ENCODE data around the gene APLP1.

The APLP1 gene

GRCh38 chr19:35843676-35844481 lies 24.5 kb upstream of the APLP1 start:
- Histone ChIP-seq H3K4me1 (ENCODE audit: control insufficient read depth, insufficient read depth, low read length) (peaks cover 3% of the 10 kb centered on the region), H3K27ac (ENCODE audit: low read length) (no peak overlapping the region), H3K27me3 (ENCODE audit: control insufficient read depth, insufficient read depth, low read length) (peaks cover 13% of the 10 kb centered on the region), H3K4me3 (ENCODE audit: low read length) (peak overlapping the region; percentile 22; the same call in 1 of the 2 replicates), H3K9me3 (ENCODE audit: control insufficient read depth, insufficient read depth, low read length) (no peaks in the 10 kb centered on the region), H3K36me3 (ENCODE audit: control insufficient read depth, insufficient read depth, low read length) (no peaks in the 10 kb centered on the region; the same call in 1 of the 2 replicates)
- DNase-seq (ENCODE audit: low read depth, low spot score): peak; percentile 87
- no CpG with 5 or more reads among the region's 42 CpGs for WGBS (ENCODE audit: insufficient coverage, insufficient read length)

GRCh38 chr19:35844482-35845214 lies 23.7 kb upstream of the APLP1 start:
- no peaks in the 10 kb centered on the region; the same call in 1 of the 2 replicates for H3K36me3 ChIP-seq (ENCODE audit: control insufficient read depth, insufficient read depth, low read length)
- no peak overlapping the region for H3K27ac ChIP-seq (ENCODE audit: low read length)
- H3K27me3 ChIP-seq (ENCODE audit: control insufficient read depth, insufficient read depth, low read length): peaks cover 13% of the 10 kb centered on the region
- H3K4me1 ChIP-seq (ENCODE audit: control insufficient read depth, insufficient read depth, low read length): peaks cover 3% of the 10 kb centered on the region
- no peaks in the 10 kb centered on the region for H3K9me3 ChIP-seq (ENCODE audit: control insufficient read depth, insufficient read depth, low read length)
- H3K4me3 ChIP-seq (ENCODE audit: low read length): no peak overlapping the region
- DNase-seq (ENCODE audit: low read depth, low spot score): no peak
- no CpG with 5 or more reads among the region's 16 CpGs for WGBS (ENCODE audit: insufficient coverage, insufficient read length)

- peaks cover 13% of the 10 kb centered on the region for H3K27me3 ChIP-seq (ENCODE audit: control insufficient read depth, insufficient read depth, low read length)
- H3K27ac ChIP-seq (ENCODE audit: low read length): no peak overlapping the region
These were observed 22.9 kb upstream of the APLP1 start for GRCh38 chr19:35845215-35846037.

GRCh38 chr19:35846038-35846668 lies 22.2 kb upstream of the APLP1 start:
- peaks cover 3% of the 10 kb centered on the region for H3K4me1 ChIP-seq (ENCODE audit: control insufficient read depth, insufficient read depth, low read length)
- H3K36me3 ChIP-seq (ENCODE audit: control insufficient read depth, insufficient read depth, low read length): no peaks in the 10 kb centered on the region; the same call in 1 of the 2 replicates
- H3K9me3 ChIP-seq (ENCODE audit: control insufficient read depth, insufficient read depth, low read length): no peaks in the 10 kb centered on the region
- no peak for DNase-seq (ENCODE audit: low read depth, low spot score)
- peak overlapping the region; percentile 26; the same call in 1 of the 2 replicates for H3K4me3 ChIP-seq (ENCODE audit: low read length)
- WGBS (ENCODE audit: insufficient coverage, insufficient read length): no CpG with 5 or more reads among the region's 26 CpGs
- peaks cover 13% of the 10 kb centered on the region for H3K27me3 ChIP-seq (ENCODE audit: control insufficient read depth, insufficient read depth, low read length)
- no peak overlapping the region for H3K27ac ChIP-seq (ENCODE audit: low read length)

More at GRCh38 chr19:35845215-35846037, 22.9 kb upstream of the APLP1 start:
- no peaks in the 10 kb centered on the region; the same call in 1 of the 2 replicates for H3K36me3 ChIP-seq (ENCODE audit: control insufficient read depth, insufficient read depth, low read length)
- H3K4me1 ChIP-seq (ENCODE audit: control insufficient read depth, insufficient read depth, low read length): peaks cover 3% of the 10 kb centered on the region
- DNase-seq (ENCODE audit: low read depth, low spot score): no peak
- no peaks in the 10 kb centered on the region for H3K9me3 ChIP-seq (ENCODE audit: control insufficient read depth, insufficient read depth, low read length)
- no CpG with 5 or more reads among the region's 63 CpGs for WGBS (ENCODE audit: insufficient coverage, insufficient read length)
- peak overlapping the region; percentile 26; the same call in 1 of the 2 replicates for H3K4me3 ChIP-seq (ENCODE audit: low read length)

GRCh38 chr19:35847911-35848310 lies 20.5 kb upstream of the APLP1 start:
- Histone ChIP-seq H3K4me1 (ENCODE audit: control insufficient read depth, insufficient read depth, low read length) (peaks cover 3% of the 10 kb centered on the region), H3K36me3 (ENCODE audit: control insufficient read depth, insufficient read depth, low read length) (no peaks in the 10 kb centered on the region; the same call in 1 of the 2 replicates), H3K27me3 (ENCODE audit: control insufficient read depth, insufficient read depth, low read length) (peaks cover 13% of the 10 kb centered on the region), H3K27ac (ENCODE audit: low read length) (no peak overlapping the region), H3K4me3 (ENCODE audit: low read length) (no peak overlapping the region), H3K9me3 (ENCODE audit: control insufficient read depth, insufficient read depth, low read length) (no peaks in the 10 kb centered on the region)
- WGBS (ENCODE audit: insufficient coverage, insufficient read length): no CpG with 5 or more reads among the region's 8 CpGs
- no peak for DNase-seq (ENCODE audit: low read depth, low spot score)

- no peak overlapping the region for H3K4me3 ChIP-seq (ENCODE audit: low read length)
- H3K4me1 ChIP-seq (ENCODE audit: control insufficient read depth, insufficient read depth, low read length): peaks cover 3% of the 10 kb centered on the region
- H3K27me3 ChIP-seq (ENCODE audit: control insufficient read depth, insufficient read depth, low read length): peaks cover 13% of the 10 kb centered on the region
- DNase-seq (ENCODE audit: low read depth, low spot score): no peak
- no peaks in the 10 kb centered on the region; the same call in 1 of the 2 replicates for H3K36me3 ChIP-seq (ENCODE audit: control insufficient read depth, insufficient read depth, low read length)
- no CpG with 5 or more reads among the region's 8 CpGs for WGBS (ENCODE audit: insufficient coverage, insufficient read length)
- no peak overlapping the region for H3K27ac ChIP-seq (ENCODE audit: low read length)
- H3K9me3 ChIP-seq (ENCODE audit: control insufficient read depth, insufficient read depth, low read length): no peaks in the 10 kb centered on the region
These were observed 19.9 kb upstream of the APLP1 start for GRCh38 chr19:35848486-35848885.

GRCh38 chr19:35848919-35849505 lies 19.4 kb upstream of the APLP1 start:
- H3K36me3 ChIP-seq (ENCODE audit: control insufficient read depth, insufficient read depth, low read length): no peaks in the 10 kb centered on the region; the same call in 1 of the 2 replicates
- no peak overlapping the region for H3K4me3 ChIP-seq (ENCODE audit: low read length)
- no peak for DNase-seq (ENCODE audit: low read depth, low spot score)
- peaks cover 11% of the 10 kb centered on the region for H3K27me3 ChIP-seq (ENCODE audit: control insufficient read depth, insufficient read depth, low read length)
- H3K4me1 ChIP-seq (ENCODE audit: control insufficient read depth, insufficient read depth, low read length): peaks cover 3% of the 10 kb centered on the region
- no CpG with 5 or more reads among the region's 18 CpGs for WGBS (ENCODE audit: insufficient coverage, insufficient read length)
- H3K27ac ChIP-seq (ENCODE audit: low read length): no peak overlapping the region
- no peaks in the 10 kb centered on the region for H3K9me3 ChIP-seq (ENCODE audit: control insufficient read depth, insufficient read depth, low read length)

- no CpG with 5 or more reads among the region's 32 CpGs for WGBS (ENCODE audit: insufficient coverage, insufficient read length)
- Histone ChIP-seq H3K4me1 (ENCODE audit: control insufficient read depth, insufficient read depth, low read length) (peaks cover 4% of the 10 kb centered on the region), H3K9me3 (ENCODE audit: control insufficient read depth, insufficient read depth, low read length) (no peaks in the 10 kb centered on the region), H3K27ac (ENCODE audit: low read length) (no peak overlapping the region), H3K4me3 (ENCODE audit: low read length) (no peak overlapping the region), H3K36me3 (ENCODE audit: control insufficient read depth, insufficient read depth, low read length) (no peaks in the 10 kb centered on the region; the same call in 1 of the 2 replicates), H3K27me3 (ENCODE audit: control insufficient read depth, insufficient read depth, low read length) (no peaks in the 10 kb centered on the region)
- no peak for DNase-seq (ENCODE audit: low read depth, low spot score)
These were observed 17.0 kb upstream of the APLP1 start for GRCh38 chr19:35851213-35852028.

Measured in iPS DF 6.9 (cell line).